Muscle layer of duodenum (tissue), 2 donors: ENCODE measurements around the gene TMCO4.

Source experiments
- H3K27ac ChIP-seq: one replicate; pipeline ENCODE4 v1.7.0; 2013; ENCODE audit warnings: mild to moderate bottlenecking, low read length
- H3K27me3 ChIP-seq: one replicate; pipeline ENCODE4 v1.7.0; 2013; ENCODE audit warnings: low read depth, mild to moderate bottlenecking, control low read depth, low read length
- H3K36me3 ChIP-seq, 2 donors: one replicate each; pipeline ENCODE4 v1.7.0; 2013; ENCODE audit warnings: low read length in 2 of 2, control low read depth in 1 of 2, mild to moderate bottlenecking in 1 of 2; ENCODE audit not compliant: insufficient read depth in 2 of 2, control insufficient read depth in 1 of 2
- H3K4me1 ChIP-seq, 2 donors: one replicate each; pipeline ENCODE4 v1.7.0; 2013; ENCODE audit warnings: low read length in 2 of 2, mild to moderate bottlenecking in 2 of 2, control low read depth in 1 of 2, moderate library complexity in 1 of 2; ENCODE audit not compliant: insufficient read depth in 2 of 2, control insufficient read depth in 1 of 2
- H3K4me3 ChIP-seq, 2 donors: one replicate each; pipeline ENCODE4 v1.7.0; 2013; ENCODE audit warnings: low read length in 2 of 2, low read depth in 1 of 2, mild to moderate bottlenecking in 1 of 2
- H3K9me3 ChIP-seq, 2 donors: one replicate each; pipeline ENCODE4 v1.7.0; 2013; ENCODE audit warnings: low read length in 2 of 2, control low read depth in 1 of 2, mild to moderate bottlenecking in 1 of 2; ENCODE audit not compliant: control insufficient read depth in 1 of 2
- donor health status: healthy.

The TMCO4 gene

DNA sequence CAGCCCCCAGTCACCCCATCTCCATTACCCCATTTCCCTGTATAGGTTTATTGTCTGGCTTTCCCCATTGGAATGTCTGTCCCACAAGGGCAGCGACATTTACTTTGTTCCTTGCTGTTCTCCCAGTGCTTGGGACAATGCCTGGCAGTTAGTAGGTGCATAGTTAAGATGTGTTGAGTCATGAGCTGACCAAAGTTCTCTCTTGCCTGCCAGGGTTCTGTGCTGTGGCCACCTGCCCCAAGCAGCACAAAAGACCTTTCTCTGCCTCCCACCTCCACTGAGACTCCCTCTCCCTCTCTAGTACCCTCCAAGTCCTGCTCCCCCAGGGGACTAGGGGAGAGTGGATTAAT, 40.0 kb downstream of the TMCO4 start:
- Histone ChIP-seq H3K4me1 (no peaks in the 10 kb centered on the region), H3K4me3 (no peak overlapping the region), H3K9me3 (no peaks in the 10 kb centered on the region), H3K27me3 (no peaks in the 10 kb centered on the region), H3K27ac (no peak overlapping the region), H3K36me3 (peaks cover 0 to 3% of the 10 kb centered on the region in 2 donors)

DNA sequence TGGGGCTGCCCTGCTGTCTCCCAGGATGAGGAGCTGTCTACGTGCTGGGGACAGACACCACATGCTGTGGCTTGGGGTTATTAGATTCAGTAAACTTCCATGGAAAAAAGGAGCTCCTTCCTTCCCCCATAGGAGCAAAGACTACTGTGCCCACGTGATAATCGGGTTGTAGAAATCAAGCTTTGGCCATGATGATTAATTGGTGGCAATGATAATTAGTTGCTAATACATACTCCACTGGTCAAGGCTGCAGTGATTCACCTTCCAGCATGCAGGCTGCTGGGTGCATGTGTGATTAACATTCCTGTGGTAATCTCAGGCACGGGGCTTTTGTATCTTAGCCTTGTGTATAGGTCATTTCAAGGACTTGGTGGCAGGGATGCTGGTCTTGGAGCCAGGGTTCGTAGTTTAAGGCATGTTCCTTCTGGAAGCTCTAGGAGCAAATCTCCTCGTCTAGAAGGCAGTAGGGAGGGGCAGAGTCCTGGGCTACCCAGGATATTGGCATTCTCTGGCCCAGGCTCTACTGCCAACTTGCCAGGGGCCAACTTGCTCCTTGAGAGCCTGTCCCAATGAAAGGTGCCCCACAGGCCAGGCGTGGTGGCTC, 41.4 kb downstream of the TMCO4 start:
- no peak overlapping the region for H3K4me3 ChIP-seq
- H3K27me3 ChIP-seq = no peaks in the 10 kb centered on the region
- peak overlapping the region; percentile 51 for H3K27ac ChIP-seq
- no peaks in the 10 kb centered on the region for H3K9me3 ChIP-seq
- no peaks in the 10 kb centered on the region for H3K4me1 ChIP-seq
- peaks cover 3 to 10% of the 10 kb centered on the region in 2 donors for H3K36me3 ChIP-seq

DNA sequence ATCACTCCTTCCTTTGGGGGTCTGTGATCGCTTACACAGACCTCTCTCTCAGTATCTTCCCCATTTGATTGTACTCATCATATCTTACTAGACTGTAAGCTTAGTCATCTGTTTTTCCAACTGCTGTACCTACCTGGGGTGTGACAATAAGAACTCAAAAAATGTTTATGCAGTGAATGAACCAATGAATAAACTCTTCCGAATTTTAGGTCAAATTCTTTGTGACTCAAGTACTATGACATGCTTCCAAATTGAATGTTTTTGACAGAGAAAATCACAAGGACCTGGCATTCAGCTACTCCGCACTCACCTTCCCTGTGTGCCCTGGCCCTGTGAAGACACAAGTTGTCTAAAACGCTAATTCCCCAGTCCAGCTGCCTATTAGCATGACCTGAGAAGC, 42.1 kb downstream of the TMCO4 start:
- H3K9me3 ChIP-seq = no peaks in the 10 kb centered on the region
- peak overlapping the region; percentile 41 for H3K27ac ChIP-seq
- no peak overlapping the region for H3K4me3 ChIP-seq
- H3K4me1 ChIP-seq = no peaks in the 10 kb centered on the region
- no peaks in the 10 kb centered on the region for H3K27me3 ChIP-seq
- peaks cover 3 to 12% of the 10 kb centered on the region in 2 donors for H3K36me3 ChIP-seq

DNA sequence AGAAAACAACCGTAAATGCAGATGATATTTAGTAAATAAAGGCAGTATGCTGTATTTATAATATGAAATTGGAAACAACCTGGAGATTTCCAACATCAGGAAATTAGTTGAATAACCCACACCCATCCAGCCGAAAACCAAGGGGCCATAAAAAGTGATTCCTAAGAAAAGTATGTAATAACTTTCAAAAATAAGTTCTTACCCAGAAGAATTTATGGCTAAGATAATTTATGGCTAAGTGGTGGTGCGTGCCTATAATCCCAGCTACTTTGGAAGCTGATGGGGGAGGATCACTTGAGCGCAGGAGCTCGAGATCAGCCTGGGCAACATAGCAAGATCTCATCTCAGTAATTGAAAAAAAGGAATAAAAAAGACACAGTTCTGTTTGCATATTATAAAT, 43.2 kb downstream of the TMCO4 start:
- Histone ChIP-seq H3K4me3 (no peak overlapping the region), H3K27me3 (no peaks in the 10 kb centered on the region), H3K36me3 (peaks cover 3 to 18% of the 10 kb centered on the region in 2 donors), H3K4me1 (no peaks in the 10 kb centered on the region), H3K27ac (no peak overlapping the region), H3K9me3 (no peaks in the 10 kb centered on the region)

DNA sequence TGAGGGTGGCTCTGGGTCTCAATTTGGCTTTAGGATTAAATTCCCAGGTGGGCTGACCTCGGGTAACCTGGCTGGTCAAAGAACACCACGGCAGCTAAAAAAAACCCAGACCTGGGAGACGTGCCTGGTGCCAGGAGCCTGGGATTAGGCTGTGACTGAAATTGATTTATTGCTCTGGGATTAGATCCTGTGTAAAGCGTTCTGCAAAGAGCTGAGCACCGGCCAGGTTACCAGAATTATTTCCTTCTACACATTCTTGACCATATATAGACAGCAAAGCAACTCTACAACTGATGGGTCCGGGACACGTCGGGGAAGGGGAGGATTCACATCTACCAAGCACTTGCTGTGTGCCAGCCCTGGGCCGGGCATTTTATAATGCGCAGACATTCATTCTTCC, 45.2 kb downstream of the TMCO4 start:
- peak overlapping the region; percentile 61 for H3K27ac ChIP-seq

DNA sequence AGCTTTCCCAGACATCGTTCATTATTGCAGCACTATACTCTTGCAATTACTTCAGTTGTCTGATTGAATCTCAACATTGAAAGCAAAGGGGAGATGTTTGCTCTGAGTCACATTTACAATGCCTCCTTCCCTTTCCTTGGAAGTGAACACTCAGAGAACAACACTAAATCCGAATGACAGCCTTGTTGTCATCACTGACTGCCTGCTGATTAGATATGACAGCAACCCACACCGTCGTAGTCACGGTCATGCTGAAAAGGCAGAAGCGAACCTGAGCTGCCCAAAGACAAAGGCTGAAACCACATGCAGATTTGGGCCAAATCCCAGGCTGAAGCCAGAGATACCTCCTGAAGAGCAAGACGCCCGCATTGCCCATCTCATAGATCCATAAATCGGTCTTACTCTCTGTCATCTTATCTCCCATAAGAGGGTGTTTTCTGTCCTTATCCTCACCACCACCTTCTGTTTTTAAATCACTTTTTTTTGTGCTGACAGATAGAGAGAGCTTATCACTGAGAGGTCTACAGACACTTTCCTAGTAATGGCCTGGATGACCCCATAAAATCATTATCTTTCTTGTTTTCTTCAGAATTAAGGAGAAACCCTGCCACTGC, 47.5 kb downstream of the TMCO4 start:
- Histone ChIP-seq H3K4me3 (no peak overlapping the region), H3K27ac (no peak overlapping the region), H3K4me1 (no peaks in the 10 kb centered on the region), H3K36me3 (peaks cover 11 to 46% of the 10 kb centered on the region in 2 donors), H3K27me3 (no peaks in the 10 kb centered on the region), H3K9me3 (no peaks in the 10 kb centered on the region)

More for the DNA sequence above, 45.2 kb downstream of the TMCO4 start:
- Histone ChIP-seq H3K9me3 (no peaks in the 10 kb centered on the region), H3K27me3 (no peaks in the 10 kb centered on the region), H3K36me3 (peaks cover 7 to 37% of the 10 kb centered on the region in 2 donors), H3K4me3 (no peak overlapping the region), H3K4me1 (no peaks in the 10 kb centered on the region)

DNA sequence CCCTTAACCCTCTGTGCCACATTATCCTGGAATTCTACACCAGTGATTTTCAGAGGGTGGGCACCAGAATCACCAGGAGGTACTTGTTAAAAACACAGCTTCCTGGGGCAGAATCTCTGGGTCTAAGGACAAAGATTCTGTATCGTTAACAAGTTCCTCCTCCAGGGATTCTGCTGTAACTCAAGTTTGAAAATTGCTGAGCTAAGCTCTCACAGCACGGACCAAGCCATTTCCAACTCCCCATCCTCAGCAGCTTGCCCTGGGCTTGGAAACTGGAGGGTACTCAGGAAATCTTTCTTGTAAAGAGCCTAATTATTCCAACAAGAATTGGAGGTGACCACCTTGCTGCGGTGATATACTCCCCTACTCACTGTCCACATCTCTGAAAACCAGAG, 48.8 kb downstream of the TMCO4 start:
- H3K36me3 ChIP-seq = peaks cover 15 to 52% of the 10 kb centered on the region in 2 donors
- H3K4me1 ChIP-seq = no peaks in the 10 kb centered on the region
- no peak overlapping the region for H3K4me3 ChIP-seq
- H3K27ac ChIP-seq = no peak overlapping the region
- no peaks in the 10 kb centered on the region for H3K27me3 ChIP-seq
- no peaks in the 10 kb centered on the region for H3K9me3 ChIP-seq

DNA sequence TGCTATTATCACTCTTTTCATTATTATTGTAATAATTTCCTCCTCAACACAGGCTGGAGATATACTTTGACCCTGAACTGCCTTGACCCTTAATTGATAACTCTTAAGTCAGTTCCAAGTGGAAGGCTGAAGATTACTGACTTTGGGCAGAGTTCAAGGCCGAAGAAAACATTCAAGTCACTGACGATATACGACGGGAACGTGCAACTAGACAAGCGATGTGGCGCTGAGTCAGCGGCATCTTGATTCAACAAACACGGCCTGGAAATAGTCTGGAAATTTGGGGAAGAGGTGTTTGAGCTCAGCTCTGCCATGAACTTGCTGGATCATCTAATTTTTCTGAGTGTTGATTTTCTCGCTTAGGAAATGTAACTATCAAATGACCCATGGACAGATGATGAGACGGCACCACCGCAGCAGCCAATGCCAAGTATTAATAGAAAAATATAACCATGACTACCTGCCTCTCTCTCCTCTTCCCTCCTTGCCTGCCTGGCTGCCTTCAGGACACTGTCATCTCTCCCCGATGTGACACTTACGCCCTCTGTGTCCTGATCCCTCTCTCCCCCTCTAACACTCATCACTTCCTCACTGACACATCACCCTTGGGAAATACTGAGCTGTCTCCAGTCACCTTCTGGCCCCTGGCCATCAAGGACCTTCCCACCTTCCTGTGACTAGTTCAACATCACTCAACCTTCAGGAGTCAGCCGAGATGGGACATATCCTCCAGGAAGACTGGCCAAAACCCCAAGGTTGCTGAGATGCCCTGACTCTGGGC, 49.4 kb downstream of the TMCO4 start:
- peaks cover 12 to 58% of the 10 kb centered on the region in 2 donors for H3K36me3 ChIP-seq
- H3K27me3 ChIP-seq = no peaks in the 10 kb centered on the region
- no peak overlapping the region for H3K4me3 ChIP-seq
- H3K4me1 ChIP-seq = no peaks in the 10 kb centered on the region
- H3K9me3 ChIP-seq = no peaks in the 10 kb centered on the region
- no peak overlapping the region for H3K27ac ChIP-seq

DNA sequence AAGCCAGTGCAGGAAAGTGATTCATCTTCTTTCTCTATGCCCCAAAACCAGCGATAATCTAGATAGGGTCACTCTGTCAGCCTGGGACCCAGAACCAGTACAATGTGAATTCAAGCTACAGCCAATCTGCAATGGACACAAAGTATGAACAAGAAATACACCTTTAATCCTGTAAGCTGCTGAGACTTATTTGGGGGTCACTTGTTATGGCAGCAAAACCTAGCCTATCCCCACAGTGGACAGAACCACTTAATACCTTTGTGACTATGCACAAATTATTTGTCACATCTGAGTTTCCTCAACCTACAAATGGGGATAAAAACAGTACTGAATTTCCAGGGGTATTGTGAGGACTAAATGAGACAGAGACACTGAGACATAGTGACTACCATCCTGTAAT, 50.0 kb downstream of the TMCO4 start:
- no peaks in the 10 kb centered on the region for H3K9me3 ChIP-seq
- no peaks in the 10 kb centered on the region for H3K27me3 ChIP-seq
- H3K4me3 ChIP-seq = no peak overlapping the region
- no peaks in the 10 kb centered on the region for H3K4me1 ChIP-seq
- no peak overlapping the region for H3K27ac ChIP-seq
- H3K36me3 ChIP-seq = peaks cover 11 to 62% of the 10 kb centered on the region in 2 donors

DNA sequence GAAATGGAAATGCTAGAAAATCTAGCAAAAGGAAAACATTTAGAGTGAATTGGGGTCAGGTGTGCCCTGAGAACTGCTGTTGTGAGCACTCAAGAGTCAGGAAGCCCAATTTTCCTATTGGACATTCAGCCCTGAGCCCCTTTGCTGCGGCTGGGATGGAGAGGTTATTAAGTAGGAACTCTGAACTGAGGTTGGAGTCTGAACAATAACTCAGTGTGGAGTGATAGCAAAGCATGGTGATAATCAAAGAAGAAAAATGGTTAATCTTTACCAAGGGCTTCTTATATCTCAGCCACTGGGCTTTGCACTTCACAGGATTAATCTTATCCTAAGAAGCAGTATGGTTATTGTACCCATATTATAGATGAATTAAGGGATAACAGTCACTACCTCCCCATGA, 52.0 kb downstream of the TMCO4 start:
- Histone ChIP-seq H3K9me3 (no peaks in the 10 kb centered on the region), H3K4me3 (no peak overlapping the region), H3K27me3 (no peaks in the 10 kb centered on the region), H3K4me1 (no peaks in the 10 kb centered on the region), H3K27ac (no peak overlapping the region), H3K36me3 (peaks cover 11 to 54% of the 10 kb centered on the region in 2 donors)

DNA sequence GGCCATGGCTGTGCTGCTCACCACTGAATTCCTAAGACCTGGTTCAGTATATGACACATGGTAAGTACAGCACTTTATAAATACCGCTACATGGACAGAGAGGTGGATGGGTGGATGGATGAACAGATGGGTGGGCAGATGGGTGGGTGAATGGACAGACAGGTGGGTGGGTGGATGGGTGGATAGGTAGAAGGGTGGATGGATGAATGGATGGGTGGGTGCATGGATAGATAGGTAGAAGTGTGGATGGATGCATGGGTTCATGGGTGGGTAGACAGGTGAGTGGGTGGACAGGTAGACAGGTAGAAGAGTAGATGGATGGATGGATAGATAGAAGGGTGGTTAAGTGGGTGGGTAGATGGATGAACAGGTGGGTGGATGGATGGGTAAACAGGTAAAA, 54.8 kb downstream of the TMCO4 start:
- Histone ChIP-seq H3K27ac (no peak overlapping the region), H3K36me3 (peaks cover 8 to 48% of the 10 kb centered on the region in 2 donors), H3K4me1 (no peaks in the 10 kb centered on the region), H3K9me3 (no peaks in the 10 kb centered on the region), H3K4me3 (no peak overlapping the region), H3K27me3 (no peaks in the 10 kb centered on the region)
